Stimulated activated naive CD8-positive, alpha-beta T cell treated with anti-CD3 and anti-CD28 coated beads, Interleukin-15, Interleukin-2, amounts not matched to agents 100 ng/mL and 50 ng/mL, for 24 hours (primary cell): Measurements from ENCODE around the gene FOXD2.
A peak's percentile ranks its signal among the peaks of the same experiment; 100 is the strongest.

ENCODE experiments used
- H3K27ac Mint-ChIP-seq: one replicate; pipeline ENCODE4 v1.8.0; 2021; ENCODE audit warnings: mild to moderate bottlenecking, mixed read lengths
- H3K27me3 Mint-ChIP-seq: one replicate; pipeline ENCODE4 v1.8.0; 2021; ENCODE audit warnings: mixed read lengths
- H3K36me3 Mint-ChIP-seq: one replicate; pipeline ENCODE4 v1.8.0; 2021; ENCODE audit warnings: low read depth, mixed read lengths
- H3K4me1 Mint-ChIP-seq: one replicate; pipeline ENCODE4 v1.8.0; 2021; ENCODE audit warnings: low read depth, mixed read lengths
- H3K4me3 Mint-ChIP-seq: one replicate; pipeline ENCODE4 v1.8.0; 2021; ENCODE audit warnings: mild to moderate bottlenecking, mixed read lengths
- H3K9me3 Mint-ChIP-seq: one replicate; pipeline ENCODE4 v1.8.0; 2021; ENCODE audit warnings: mixed read lengths

FOXD2 gene

DNA sequence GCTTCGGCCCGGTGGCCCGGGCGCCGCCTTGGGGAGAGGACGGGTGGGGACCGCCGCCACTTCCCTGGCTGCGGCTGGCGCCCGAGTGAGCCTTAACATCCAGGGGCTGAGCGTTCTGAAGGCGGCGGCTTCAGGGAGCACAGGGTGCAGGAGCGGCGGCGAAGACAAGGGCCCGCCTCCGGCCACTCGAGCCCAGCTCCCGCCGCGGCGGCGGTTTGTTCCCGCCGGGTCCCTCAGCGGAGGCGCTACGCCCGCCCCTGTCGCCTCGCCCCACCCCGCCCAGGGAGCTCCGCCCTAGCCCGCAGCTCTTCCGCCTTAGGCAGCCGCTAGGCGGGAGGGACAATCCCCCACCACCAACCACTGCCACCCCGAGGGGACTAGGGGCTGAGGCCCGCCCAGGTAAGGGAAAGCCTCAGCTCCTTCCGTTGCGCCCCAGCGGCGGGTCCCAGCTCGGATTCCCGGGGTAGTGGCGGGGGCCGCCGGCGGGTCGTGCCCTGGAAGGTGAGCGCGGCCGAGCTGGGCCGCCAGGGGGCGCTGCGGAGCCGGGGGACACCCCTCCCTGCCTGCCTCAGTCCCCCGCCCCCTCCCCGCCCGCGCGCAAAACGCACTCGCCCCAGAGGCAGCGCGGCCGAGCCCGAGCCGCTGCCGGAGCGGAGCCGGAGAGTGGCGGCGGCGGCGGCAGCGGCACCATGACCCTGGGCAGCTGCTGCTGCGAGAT is at the start of gene FOXD2:
Gene FOXD2 (plus strand): TSS at position 598 of the 718 bp plus-strand sequence. CDS start 92 bp downstream, at position 690.
- peaks cover 22% of the 10 kb centered on the region for H3K27me3 Mint-ChIP-seq
- peak within 1 kb of the TSS; percentile 91 for H3K4me3 Mint-ChIP-seq
- no peaks in the 10 kb centered on the region for H3K36me3 Mint-ChIP-seq
- H3K27ac Mint-ChIP-seq = peak within 1 kb of the TSS; percentile 76
- H3K4me1 Mint-ChIP-seq = peaks cover 29% of the 10 kb centered on the region
- no peaks in the 10 kb centered on the region for H3K9me3 Mint-ChIP-seq

DNA sequence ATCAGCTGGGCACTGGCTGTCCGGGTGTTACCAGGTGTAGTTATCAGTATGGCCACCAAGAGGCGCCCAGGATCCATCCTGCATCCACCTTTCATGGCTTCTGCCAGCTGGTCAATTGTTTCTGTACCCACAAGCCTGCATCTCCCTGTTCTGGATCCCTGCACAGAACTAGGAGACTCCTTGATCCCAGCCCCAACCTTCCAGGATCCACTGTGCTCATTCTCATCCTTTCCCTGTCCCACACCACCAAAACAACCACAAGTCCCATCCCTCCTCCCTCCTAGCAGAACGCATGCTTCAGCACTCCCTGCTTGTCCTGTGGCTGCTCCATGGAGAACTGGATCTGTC is 49.0 kb upstream of the FOXD2 start:
- Mint-ChIP-seq H3K9me3 (no peaks in the 10 kb centered on the region), H3K4me1 (no peaks in the 10 kb centered on the region), H3K27me3 (no peaks in the 10 kb centered on the region), H3K27ac (no peak overlapping the region), H3K36me3 (no peaks in the 10 kb centered on the region), H3K4me3 (no peak overlapping the region)

- Mint-ChIP-seq H3K9me3 (no peaks in the 10 kb centered on the region), H3K27ac (no peak overlapping the region), H3K36me3 (no peaks in the 10 kb centered on the region), H3K4me1 (no peaks in the 10 kb centered on the region), H3K4me3 (no peak overlapping the region), H3K27me3 (peaks cover 8% of the 10 kb centered on the region)
Measured at GRCh38 chr1:47389731-47390130, 48.1 kb upstream of the FOXD2 start.

DNA sequence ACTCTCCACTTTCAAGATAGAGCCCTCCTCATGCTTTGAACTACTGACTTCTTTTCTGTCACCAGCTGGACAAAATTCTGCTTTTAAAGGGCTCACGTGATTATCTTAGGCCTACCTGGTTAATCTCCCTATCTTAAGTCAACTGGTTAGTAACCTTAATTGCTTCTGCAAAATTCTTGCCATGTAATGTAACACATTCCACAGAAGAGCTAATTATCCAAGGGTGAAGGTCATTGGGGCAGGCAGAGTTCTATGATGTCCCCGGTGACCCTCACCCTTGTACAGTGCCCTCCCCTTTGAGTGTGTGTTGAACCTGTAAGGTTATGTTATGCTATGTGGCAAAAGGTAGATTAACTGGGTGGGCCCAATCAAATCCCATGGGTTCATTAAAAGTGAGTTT is 47.0 kb upstream of the FOXD2 start:
- Mint-ChIP-seq H3K4me3 (no peak overlapping the region), H3K4me1 (no peaks in the 10 kb centered on the region), H3K9me3 (no peaks in the 10 kb centered on the region), H3K27ac (no peak overlapping the region), H3K27me3 (peaks cover 11% of the 10 kb centered on the region), H3K36me3 (no peaks in the 10 kb centered on the region)

DNA sequence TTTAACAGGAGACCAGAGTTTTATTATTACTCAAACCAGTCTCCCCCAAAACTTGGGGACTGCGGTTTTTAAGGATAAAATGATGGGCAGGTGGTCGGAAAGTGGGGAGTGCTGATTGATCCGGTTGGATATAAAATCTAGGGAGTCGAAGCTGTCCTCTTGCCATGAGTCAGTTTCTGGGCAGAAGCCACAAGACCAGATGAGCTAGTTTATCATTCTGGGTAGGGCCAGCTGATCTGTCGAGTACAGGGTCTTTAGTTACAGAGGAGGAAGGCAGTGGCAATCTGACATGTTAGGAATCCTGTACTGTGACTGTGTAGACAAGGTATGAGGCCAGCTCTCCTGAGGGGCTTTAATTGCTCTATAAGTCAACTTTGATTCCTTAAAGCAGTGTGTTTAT is 44.7 kb upstream of the FOXD2 start:
- peaks cover 15% of the 10 kb centered on the region for H3K27me3 Mint-ChIP-seq
- no peak overlapping the region for H3K27ac Mint-ChIP-seq
- H3K4me3 Mint-ChIP-seq = no peak overlapping the region
- H3K36me3 Mint-ChIP-seq = no peaks in the 10 kb centered on the region
- H3K4me1 Mint-ChIP-seq = no peaks in the 10 kb centered on the region
- H3K9me3 Mint-ChIP-seq = no peaks in the 10 kb centered on the region

GRCh38 chr1:47395433-47395832 is 42.4 kb upstream of the FOXD2 start:
- no peaks in the 10 kb centered on the region for H3K36me3 Mint-ChIP-seq
- no peak overlapping the region for H3K27ac Mint-ChIP-seq

GRCh38 chr1:47396671-47397196 is 41.1 kb upstream of the FOXD2 start:
- Mint-ChIP-seq H3K36me3 (no peaks in the 10 kb centered on the region), H3K4me1 (no peaks in the 10 kb centered on the region), H3K4me3 (no peak overlapping the region), H3K27me3 (peaks cover 23% of the 10 kb centered on the region), H3K9me3 (no peaks in the 10 kb centered on the region), H3K27ac (no peak overlapping the region)

More at GRCh38 chr1:47395433-47395832, 42.4 kb upstream of the FOXD2 start:
- Mint-ChIP-seq H3K4me1 (no peaks in the 10 kb centered on the region), H3K27me3 (peaks cover 18% of the 10 kb centered on the region), H3K4me3 (no peak overlapping the region), H3K9me3 (no peaks in the 10 kb centered on the region)

DNA sequence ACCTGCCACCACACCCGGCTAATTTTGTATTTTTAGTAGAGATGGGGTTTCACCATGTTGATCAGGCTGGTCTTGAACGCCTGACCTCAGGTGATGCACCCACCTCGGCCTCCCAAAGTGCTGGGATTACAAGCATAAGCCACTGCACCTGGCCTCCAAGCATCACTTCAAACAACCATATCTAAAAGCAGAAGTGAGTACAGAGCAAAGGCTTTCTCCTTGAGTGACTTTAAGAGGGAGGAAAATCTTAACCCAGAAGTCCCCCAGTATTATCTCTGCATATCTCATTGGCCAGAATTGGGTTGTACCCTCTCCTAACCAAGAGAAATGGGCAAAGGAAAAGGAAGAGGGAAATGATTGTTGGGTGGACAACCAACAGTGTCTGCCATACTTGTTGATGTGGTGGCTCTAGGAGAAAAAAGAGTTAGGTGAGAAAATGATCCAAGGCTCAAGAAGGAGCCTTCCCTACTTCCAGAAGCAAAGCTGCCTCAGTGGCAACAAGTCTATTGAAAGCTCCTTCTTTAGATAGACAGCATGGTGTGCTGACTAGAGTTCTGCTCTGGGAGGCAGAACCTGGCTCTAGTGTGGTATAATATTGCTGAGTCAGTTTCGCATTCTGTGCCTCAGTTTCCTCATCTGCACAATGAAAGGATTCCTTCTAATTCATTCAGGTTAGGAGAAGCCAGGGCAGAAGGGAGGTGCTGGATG is 38.6 kb upstream of the FOXD2 start:
- Mint-ChIP-seq H3K36me3 (no peaks in the 10 kb centered on the region), H3K4me3 (no peak overlapping the region), H3K4me1 (no peaks in the 10 kb centered on the region), H3K27me3 (peaks cover 24% of the 10 kb centered on the region), H3K27ac (no peak overlapping the region), H3K9me3 (no peaks in the 10 kb centered on the region)

- Mint-ChIP-seq H3K27me3 (peaks cover 20% of the 10 kb centered on the region), H3K4me3 (no peak overlapping the region), H3K4me1 (no peaks in the 10 kb centered on the region), H3K9me3 (no peaks in the 10 kb centered on the region), H3K36me3 (no peaks in the 10 kb centered on the region), H3K27ac (no peak overlapping the region)
Measured at GRCh38 chr1:47399846-47400155, 38.0 kb upstream of the FOXD2 start.

GRCh38 chr1:47401761-47402160 is 36.1 kb upstream of the FOXD2 start:
- Mint-ChIP-seq H3K4me3 (no peak overlapping the region), H3K36me3 (no peaks in the 10 kb centered on the region), H3K4me1 (no peaks in the 10 kb centered on the region), H3K27ac (no peak overlapping the region), H3K9me3 (no peaks in the 10 kb centered on the region), H3K27me3 (peaks cover 21% of the 10 kb centered on the region)

DNA sequence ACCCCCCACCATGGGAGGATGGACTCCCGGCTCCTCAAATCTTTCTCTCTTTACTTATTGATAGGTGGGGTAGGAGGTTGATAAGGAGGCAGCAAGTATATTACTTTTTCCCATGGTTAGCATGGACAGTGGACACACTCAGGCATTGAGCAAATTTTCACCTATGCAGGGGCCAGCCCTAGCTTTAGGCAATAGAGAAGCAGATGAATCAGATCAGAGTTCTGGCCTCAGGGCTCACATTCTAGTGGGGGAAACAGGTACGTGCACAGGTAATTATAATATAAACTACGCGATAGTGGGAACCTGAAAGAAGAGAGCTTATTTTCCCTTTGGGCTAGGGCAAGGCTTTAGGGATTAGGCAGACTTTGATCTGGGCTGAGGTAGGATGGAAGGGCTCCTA is 35.3 kb upstream of the FOXD2 start:
- Mint-ChIP-seq H3K4me3 (no peak overlapping the region), H3K36me3 (no peaks in the 10 kb centered on the region), H3K9me3 (no peaks in the 10 kb centered on the region), H3K27ac (no peak overlapping the region), H3K27me3 (peaks cover 17% of the 10 kb centered on the region), H3K4me1 (no peaks in the 10 kb centered on the region)

GRCh38 chr1:47403321-47403910 is 34.4 kb upstream of the FOXD2 start:
- Mint-ChIP-seq H3K36me3 (no peaks in the 10 kb centered on the region), H3K9me3 (no peaks in the 10 kb centered on the region), H3K27me3 (peaks cover 16% of the 10 kb centered on the region), H3K27ac (no peak overlapping the region), H3K4me1 (no peaks in the 10 kb centered on the region), H3K4me3 (no peak overlapping the region)

DNA sequence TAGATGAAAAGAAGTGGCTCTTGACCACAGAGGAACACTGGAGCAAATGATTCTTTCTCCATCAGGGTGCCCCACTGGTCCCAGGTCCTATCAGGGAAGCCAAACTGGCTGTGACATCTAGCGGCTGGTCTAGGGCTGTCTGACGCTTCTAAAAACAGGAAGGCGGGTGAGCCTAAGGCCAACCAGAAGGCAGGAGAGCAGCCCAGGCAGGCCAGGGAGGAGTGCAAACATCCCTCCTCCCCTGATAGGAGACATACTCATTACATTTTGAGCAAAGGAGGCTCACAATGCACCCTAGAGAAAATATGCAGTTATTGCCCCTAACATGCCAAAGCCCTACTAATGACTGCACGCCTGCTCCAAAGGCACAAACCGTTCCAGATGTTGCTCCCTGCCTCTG is 32.1 kb upstream of the FOXD2 start:
- Mint-ChIP-seq H3K27ac (no peak overlapping the region), H3K27me3 (peaks cover 14% of the 10 kb centered on the region)

GRCh38 chr1:47406966-47407365 is 30.9 kb upstream of the FOXD2 start:
- H3K4me1 Mint-ChIP-seq = no peaks in the 10 kb centered on the region
- H3K27ac Mint-ChIP-seq = no peak overlapping the region
- peaks cover 9% of the 10 kb centered on the region for H3K27me3 Mint-ChIP-seq
- H3K36me3 Mint-ChIP-seq = no peaks in the 10 kb centered on the region
- H3K4me3 Mint-ChIP-seq = no peak overlapping the region
- no peaks in the 10 kb centered on the region for H3K9me3 Mint-ChIP-seq

More for the DNA sequence above, 32.1 kb upstream of the FOXD2 start:
- Mint-ChIP-seq H3K4me1 (no peaks in the 10 kb centered on the region), H3K36me3 (no peaks in the 10 kb centered on the region), H3K4me3 (no peak overlapping the region), H3K9me3 (no peaks in the 10 kb centered on the region)

GRCh38 chr1:47407481-47407880 is 30.4 kb upstream of the FOXD2 start:
- H3K9me3 Mint-ChIP-seq = no peaks in the 10 kb centered on the region
- no peak overlapping the region for H3K27ac Mint-ChIP-seq

More at GRCh38 chr1:47407481-47407880, 30.4 kb upstream of the FOXD2 start:
- Mint-ChIP-seq H3K27me3 (peaks cover 4% of the 10 kb centered on the region), H3K36me3 (no peaks in the 10 kb centered on the region), H3K4me1 (no peaks in the 10 kb centered on the region), H3K4me3 (no peak overlapping the region)
